Muscle layer of colon (tissue), 2 donors: Measurements from ENCODE around the gene SPDYC.

Source experiments
- H3K27ac ChIP-seq: one replicate; pipeline ENCODE4 v1.7.0; 2013; ENCODE audit warnings: low read depth, mild to moderate bottlenecking, low read length, moderate library complexity
- H3K27me3 ChIP-seq, 2 donors: one replicate each; pipeline ENCODE4 v1.7.0; 2013; ENCODE audit warnings: low read length in 2 of 2, mild to moderate bottlenecking in 2 of 2; ENCODE audit not compliant: insufficient read depth in 2 of 2, control insufficient read depth in 1 of 2
- H3K36me3 ChIP-seq: one replicate; pipeline ENCODE4 v1.7.0; 2013; ENCODE audit warnings: mild to moderate bottlenecking, low read length; ENCODE audit not compliant: insufficient read depth
- H3K4me1 ChIP-seq: one replicate; pipeline ENCODE4 v1.7.0; 2013; ENCODE audit warnings: mild to moderate bottlenecking, low read length; ENCODE audit not compliant: insufficient read depth
- H3K4me3 ChIP-seq, 2 donors: one replicate each; pipeline ENCODE4 v1.7.0; 2013; ENCODE audit warnings: low read length in 2 of 2, low read depth in 1 of 2, mild to moderate bottlenecking in 1 of 2, moderate library complexity in 1 of 2
- H3K9ac ChIP-seq: one replicate; pipeline ENCODE4 v1.7.0; 2013; ENCODE audit warnings: low read length
- H3K9me3 ChIP-seq: one replicate; pipeline ENCODE4 v1.7.0; 2013; ENCODE audit warnings: mild to moderate bottlenecking, low read length
- donor health status: abdominal sarcoma.
- donor health status: Adenocarcinoma of cecum.

The SPDYC gene

GRCh38 chr11:65129649-65130441, 40.2 kb upstream of the SPDYC start:
- Histone ChIP-seq H3K27me3 (no peaks in the 10 kb centered on the region), H3K4me1 (peaks cover 16% of the 10 kb centered on the region), H3K36me3 (peaks cover 75% of the 10 kb centered on the region), H3K27ac (no peak overlapping the region), H3K9ac (no peak overlapping the region), H3K9me3 (no peaks in the 10 kb centered on the region), H3K4me3 (no peak overlapping the region)

GRCh38 chr11:65130631-65131416, 39.2 kb upstream of the SPDYC start:
- H3K36me3 ChIP-seq = peaks cover 70% of the 10 kb centered on the region
- H3K27me3 ChIP-seq = no peaks in the 10 kb centered on the region
- no peak overlapping the region for H3K27ac ChIP-seq

GRCh38 chr11:65131417-65131776, 38.6 kb upstream of the SPDYC start:
- Histone ChIP-seq H3K27me3 (no peaks in the 10 kb centered on the region), H3K4me3 (no peak overlapping the region), H3K27ac (no peak overlapping the region), H3K4me1 (peaks cover 20% of the 10 kb centered on the region), H3K9me3 (no peaks in the 10 kb centered on the region), H3K36me3 (peaks cover 66% of the 10 kb centered on the region), H3K9ac (no peak overlapping the region)

More at GRCh38 chr11:65130631-65131416, 39.2 kb upstream of the SPDYC start:
- no peak overlapping the region for H3K4me3 ChIP-seq
- no peaks in the 10 kb centered on the region for H3K9me3 ChIP-seq
- H3K4me1 ChIP-seq = peaks cover 20% of the 10 kb centered on the region
- no peak overlapping the region for H3K9ac ChIP-seq

- H3K4me1 ChIP-seq = peaks cover 20% of the 10 kb centered on the region
- no peak overlapping the region for H3K4me3 ChIP-seq
- H3K9me3 ChIP-seq = no peaks in the 10 kb centered on the region
- no peak overlapping the region for H3K27ac ChIP-seq
- no peaks in the 10 kb centered on the region for H3K27me3 ChIP-seq
- peaks cover 61% of the 10 kb centered on the region for H3K36me3 ChIP-seq
- H3K9ac ChIP-seq = no peak overlapping the region
Measured at GRCh38 chr11:65131895-65132237, 38.2 kb upstream of the SPDYC start.

GRCh38 chr11:65132238-65132987, 37.6 kb upstream of the SPDYC start:
- H3K9ac ChIP-seq = no peak overlapping the region
- no peak overlapping the region for H3K27ac ChIP-seq
- peaks cover 56% of the 10 kb centered on the region for H3K36me3 ChIP-seq

GRCh38 chr11:65132988-65133700, 36.9 kb upstream of the SPDYC start:
- Histone ChIP-seq H3K36me3 (peaks cover 50% of the 10 kb centered on the region), H3K27ac (peak overlapping the region; percentile 93)

More at GRCh38 chr11:65132238-65132987, 37.6 kb upstream of the SPDYC start:
- H3K4me3 ChIP-seq = peak overlapping the region in 1 of 2 donors; percentile 93
- H3K27me3 ChIP-seq = no peaks in the 10 kb centered on the region
- H3K4me1 ChIP-seq = peaks cover 20% of the 10 kb centered on the region
- H3K9me3 ChIP-seq = no peaks in the 10 kb centered on the region

GRCh38 chr11:65133724-65134123, 36.3 kb upstream of the SPDYC start:
- Histone ChIP-seq H3K9me3 (no peaks in the 10 kb centered on the region), H3K9ac (peak overlapping the region; percentile 85), H3K27ac (peak overlapping the region; percentile 93), H3K4me3 (peak overlapping the region; percentile 77 to 93), H3K36me3 (peaks cover 44% of the 10 kb centered on the region), H3K27me3 (no peaks in the 10 kb centered on the region), H3K4me1 (peaks cover 20% of the 10 kb centered on the region)

More at GRCh38 chr11:65132988-65133700, 36.9 kb upstream of the SPDYC start:
- Histone ChIP-seq H3K9ac (peak overlapping the region; percentile 85), H3K4me3 (peak overlapping the region; percentile 77 to 93), H3K9me3 (no peaks in the 10 kb centered on the region), H3K4me1 (peaks cover 20% of the 10 kb centered on the region), H3K27me3 (no peaks in the 10 kb centered on the region)

- no peaks in the 10 kb centered on the region for H3K9me3 ChIP-seq
- peak within 1 kb of the TSS; percentile 77 to 93 for H3K4me3 ChIP-seq
- peaks cover 38% of the 10 kb centered on the region for H3K36me3 ChIP-seq
- H3K9ac ChIP-seq = peak within 1 kb of the TSS; percentile 85
- H3K27ac ChIP-seq = peak within 1 kb of the TSS; percentile 93
- H3K27me3 ChIP-seq = no peaks in the 10 kb centered on the region
- peaks cover 20% of the 10 kb centered on the region for H3K4me1 ChIP-seq
Measured at GRCh38 chr11:65134240-65134951, 35.6 kb upstream of the SPDYC start, which contains the start of gene SYVN1. Gene SYVN1, minus strand, starts transcription at chr11:65134519. Its CDS starts 918 bp downstream, at chr11:65133601.

- peak overlapping the region; percentile 85 for H3K9ac ChIP-seq
- H3K9me3 ChIP-seq = no peaks in the 10 kb centered on the region
- peak overlapping the region; percentile 77 to 93 for H3K4me3 ChIP-seq
- H3K27me3 ChIP-seq = no peaks in the 10 kb centered on the region
- H3K27ac ChIP-seq = peak overlapping the region; percentile 93
- H3K4me1 ChIP-seq = peaks cover 20% of the 10 kb centered on the region
- peaks cover 31% of the 10 kb centered on the region for H3K36me3 ChIP-seq
Measured at GRCh38 chr11:65134952-65135632, 34.9 kb upstream of the SPDYC start.

- peak overlapping the region; percentile 17 to 93 for H3K4me3 ChIP-seq
- H3K4me1 ChIP-seq = peaks cover 20% of the 10 kb centered on the region
Measured at GRCh38 chr11:65135633-65136145, 34.3 kb upstream of the SPDYC start.

More at GRCh38 chr11:65135633-65136145, 34.3 kb upstream of the SPDYC start:
- no peaks in the 10 kb centered on the region for H3K9me3 ChIP-seq
- H3K27ac ChIP-seq = peak overlapping the region; percentile 93
- H3K9ac ChIP-seq = peak overlapping the region; percentile 85
- no peaks in the 10 kb centered on the region for H3K27me3 ChIP-seq
- H3K36me3 ChIP-seq = peaks cover 25% of the 10 kb centered on the region
